Glutamatergic neuron (in vitro differentiated cells): Measurements from ENCODE around the gene CFLAR. TPM values are rescaled to one million over a fixed set of nuclear protein-coding genes. Genes with fewer than 3 reads are reported as not detected.
A peak's percentile ranks its signal among the peaks of the same experiment; 100 is the strongest.

Experiments used
- DNase-seq: peaks from one replicate; pipeline ENCODE4 v3.0.0; 2022
- H3K27ac Mint-ChIP-seq: one replicate; pipeline ENCODE4 v1.8.0; 2020; ENCODE audit warnings: mild to moderate bottlenecking, mixed read lengths, inconsistent platforms; ENCODE audit not compliant: unreplicated experiment
- H3K27me3 Mint-ChIP-seq: one replicate; pipeline ENCODE4 v1.8.0; 2020; ENCODE audit warnings: mild to moderate bottlenecking, moderate library complexity, mixed read lengths, inconsistent platforms; ENCODE audit not compliant: unreplicated experiment
- H3K36me3 Mint-ChIP-seq: one replicate; pipeline ENCODE4 v1.8.0; 2020; ENCODE audit warnings: mild to moderate bottlenecking, mixed read lengths, inconsistent platforms; ENCODE audit not compliant: unreplicated experiment
- H3K4me1 Mint-ChIP-seq: one replicate; pipeline ENCODE4 v1.8.0; 2020; ENCODE audit warnings: mild to moderate bottlenecking, low read depth, mixed read lengths, inconsistent platforms; ENCODE audit not compliant: unreplicated experiment
- H3K4me3 Mint-ChIP-seq: one replicate; pipeline ENCODE4 v1.8.0; 2020; ENCODE audit warnings: mild to moderate bottlenecking, mixed read lengths, inconsistent platforms; ENCODE audit not compliant: unreplicated experiment
- H3K9me3 Mint-ChIP-seq: one replicate; pipeline ENCODE4 v1.8.0; 2020; ENCODE audit warnings: mild to moderate bottlenecking, moderate library complexity, mixed read lengths, inconsistent platforms; ENCODE audit not compliant: unreplicated experiment
- CTCF ChIP-seq: fragments of 200-600 bp; sonication (generic); IDR thresholded peaks from one replicate; pipeline ENCODE4 v1.5.0; 2021; ENCODE audit not compliant: partially characterized antibody, unreplicated experiment
- total RNA-seq: library from RNA; stranded (reverse); fragmentation: NEBNext Ultra II Directional; extraction: Animal tissue kit (Norgen Biotek cat#: 25700); gene quantifications from one replicate; pipeline ENCODE4 v1.2.1, GENCODE V29; 2021; ENCODE audit not compliant: unreplicated experiment

The CFLAR gene
- total RNA-seq, 1 donor from 2014 or later = 88.0 TPM

- H3K27me3 Mint-ChIP-seq = peaks cover 14% of the 10 kb centered on the region
- H3K27ac Mint-ChIP-seq = no peak overlapping the region
- peaks cover 20% of the 10 kb centered on the region for H3K4me1 Mint-ChIP-seq
- peaks cover 4% of the 10 kb centered on the region for H3K36me3 Mint-ChIP-seq
- peaks cover 12% of the 10 kb centered on the region for H3K9me3 Mint-ChIP-seq
- peak overlapping the region; percentile 71 for H3K4me3 Mint-ChIP-seq
- no peak for TF ChIP-seq CTCF
- DNase-seq = no peak
These were observed 42.9 kb upstream of the CFLAR start for GRCh38 chr2:201073071-201073470.

- Mint-ChIP-seq H3K27ac (no peak overlapping the region), H3K4me3 (no peak overlapping the region), H3K36me3 (peaks cover 4% of the 10 kb centered on the region), H3K27me3 (peaks cover 12% of the 10 kb centered on the region), H3K4me1 (peaks cover 11% of the 10 kb centered on the region), H3K9me3 (peaks cover 10% of the 10 kb centered on the region)
- DNase-seq = no peak
- TF ChIP-seq CTCF = no peak
These were observed 41.0 kb upstream of the CFLAR start for GRCh38 chr2:201074996-201075395.

GRCh38 chr2:201084863-201085262 lies 31.1 kb upstream of the CFLAR start:
- H3K36me3 Mint-ChIP-seq = no peaks in the 10 kb centered on the region
- no peak for DNase-seq
- H3K27me3 Mint-ChIP-seq = no peaks in the 10 kb centered on the region
- TF ChIP-seq CTCF = no peak
- H3K9me3 Mint-ChIP-seq = no peaks in the 10 kb centered on the region
- no peak overlapping the region for H3K27ac Mint-ChIP-seq
- no peaks in the 10 kb centered on the region for H3K4me1 Mint-ChIP-seq
- no peak overlapping the region for H3K4me3 Mint-ChIP-seq

GRCh38 chr2:201090574-201090973 lies 25.4 kb upstream of the CFLAR start:
- no peak for DNase-seq
- H3K27me3 Mint-ChIP-seq = no peaks in the 10 kb centered on the region
- no peak for TF ChIP-seq CTCF
- no peaks in the 10 kb centered on the region for H3K9me3 Mint-ChIP-seq
- no peak overlapping the region for H3K4me3 Mint-ChIP-seq
- no peak overlapping the region for H3K27ac Mint-ChIP-seq
- H3K36me3 Mint-ChIP-seq = no peaks in the 10 kb centered on the region
- no peaks in the 10 kb centered on the region for H3K4me1 Mint-ChIP-seq

GRCh38 chr2:201093573-201093972 lies 22.4 kb upstream of the CFLAR start:
- Mint-ChIP-seq H3K4me1 (no peaks in the 10 kb centered on the region), H3K36me3 (no peaks in the 10 kb centered on the region), H3K27me3 (peaks cover 2% of the 10 kb centered on the region), H3K4me3 (no peak overlapping the region), H3K9me3 (no peaks in the 10 kb centered on the region), H3K27ac (no peak overlapping the region)
- no peak for DNase-seq
- TF ChIP-seq CTCF = no peak
